OCI-LY7 (cell line): ENCODE data around the gene NSG1. TPM values are rescaled to one million over a fixed set of nuclear protein-coding genes. Genes with fewer than 3 reads are reported as not detected.

ENCODE experiments used
- BruUV-seq: library from RNA; stranded (reverse); fragments of 400-500 nt; replicated peaks from 2 replicates; lab custom pipeline; 2021; lab: Mats Ljungman, UMichigan
- CTCF ChIA-PET: fragments of 300-600 bp; sonication (Branson Sonifier 250); formaldehyde crosslinking; loops from one replicate; lab custom pipeline; 2022; ENCODE audit warnings: antibody characterized with exemption; ENCODE audit not compliant: unreplicated experiment; lab: Charles Lee
- POLR2A ChIA-PET: fragments of 300-600 bp; sonication (Branson Sonifier 250); formaldehyde crosslinking; loops from one replicate; lab custom pipeline; 2022; ENCODE audit warnings: antibody characterized with exemption; lab: Charles Lee
- DNase-seq: peaks from one replicate; pipeline ENCODE4 v3.0.0-alpha.2; 2015; ENCODE audit warnings: low spot score
- H2AFZ ChIP-seq: fragments of 200-600 bp; sonication (generic), shearing (Covaris generic); 2 replicates; pipeline ENCODE4 v1.6.1; 2014; ENCODE audit warnings: mild to moderate bottlenecking, antibody characterized with exemption, low read length, moderate library complexity
- H3K27ac ChIP-seq: fragments of 200-600 bp; sonication (generic); 2 replicates; pipeline ENCODE4 v1.5.1; 2014; ENCODE audit warnings: mixed run types, low read depth, mild to moderate bottlenecking, moderate library complexity, low read length, inconsistent platforms; ENCODE audit not compliant: poor library complexity, severe bottlenecking
- H3K36me3 ChIP-seq: fragments of 200-600 bp; sonication (generic); 2 replicates; pipeline ENCODE4 v1.6.1; 2014; ENCODE audit warnings: mild to moderate bottlenecking, antibody characterized with exemption, low read length, moderate library complexity, mixed read lengths; ENCODE audit not compliant: insufficient read depth
- H3K4me1 ChIP-seq: fragments of 200-600 bp; sonication (generic); 2 replicates; pipeline ENCODE4 v1.5.1; 2014; ENCODE audit warnings: mild to moderate bottlenecking, low read length; ENCODE audit not compliant: insufficient read depth, poor library complexity, severe bottlenecking
- H3K4me2 ChIP-seq: fragments of 200-600 bp; sonication (generic); 2 replicates; pipeline ENCODE4 v1.6.1; 2014; ENCODE audit warnings: mild to moderate bottlenecking, low read length
- H3K4me3 ChIP-seq: fragments of 200-600 bp; sonication (generic); 2 replicates; pipeline ENCODE4 v1.5.1; 2014; ENCODE audit warnings: mild to moderate bottlenecking, low read depth, low read length; ENCODE audit not compliant: poor library complexity, severe bottlenecking
- H3K79me2 ChIP-seq: fragments of 200-600 bp; sonication (generic); 2 replicates; pipeline ENCODE4 v1.6.1; 2016; ENCODE audit warnings: low read depth, mild to moderate bottlenecking, low read length, moderate library complexity, mixed read lengths; ENCODE audit not compliant: insufficient read depth
- H3K9me2 ChIP-seq: fragments of 200-600 bp; sonication (generic); 2 replicates; pipeline ENCODE4 v1.6.1; 2016; ENCODE audit warnings: mild to moderate bottlenecking, low read length, mixed read lengths; ENCODE audit not compliant: insufficient read depth
- H3K9me3 ChIP-seq: fragments of 200-600 bp; sonication (generic); 2 replicates; pipeline ENCODE4 v1.6.1; 2014; ENCODE audit warnings: mild to moderate bottlenecking, mixed run types, low read length, mixed read lengths
- H4K20me1 ChIP-seq: fragments of 200-600 bp; sonication (generic); 2 replicates; pipeline ENCODE4 v1.6.1; 2014; ENCODE audit warnings: mild to moderate bottlenecking, antibody characterized with exemption, low read length, moderate library complexity, mixed read lengths; ENCODE audit not compliant: insufficient read depth
- EZH2phosphoT487 ChIP-seq: fragments of 200-600 bp; sonication (generic); IDR thresholded peaks from 2 replicates; pipeline ENCODE4 v1.6.1; 2018; ENCODE audit warnings: low read depth, borderline replicate concordance, mild to moderate bottlenecking, mixed run types, antibody characterized with exemption, low read length, moderate library complexity, mixed read lengths
- intact Hi-C: fragments of 100-400 bp; cut with micrococcal nuclease; formaldehyde crosslinking; loops from one replicate; pipeline ENCODE4 v1.10.0; 2022; ENCODE audit not compliant: unreplicated experiment
- total RNA-seq, 2 experiments: library from RNA; depleted of rRNA in 1 of 2; stranded (reverse); fragments of >200 nt in 1 of 2; shearing (Covaris generic) in 1 of 2; gene quantifications; 2 replicates each; pipeline ENCODE4 v1.2.3, GENCODE V29; 2014 to 2022
- TF ChIP-seq, protein P1 (sequence below): fragments of 200-600 bp; sonication (generic); conservative IDR thresholded peaks from 2 replicates; pipeline ENCODE4 v1.5.1; 2014; ENCODE audit warnings: mild to moderate bottlenecking, antibody characterized with exemption, low read length, moderate library complexity, mixed read lengths

NSG1 gene
- total RNA-seq, 2 experiments from 2014 or later, result 35.5 to 38.8 TPM

DNA sequence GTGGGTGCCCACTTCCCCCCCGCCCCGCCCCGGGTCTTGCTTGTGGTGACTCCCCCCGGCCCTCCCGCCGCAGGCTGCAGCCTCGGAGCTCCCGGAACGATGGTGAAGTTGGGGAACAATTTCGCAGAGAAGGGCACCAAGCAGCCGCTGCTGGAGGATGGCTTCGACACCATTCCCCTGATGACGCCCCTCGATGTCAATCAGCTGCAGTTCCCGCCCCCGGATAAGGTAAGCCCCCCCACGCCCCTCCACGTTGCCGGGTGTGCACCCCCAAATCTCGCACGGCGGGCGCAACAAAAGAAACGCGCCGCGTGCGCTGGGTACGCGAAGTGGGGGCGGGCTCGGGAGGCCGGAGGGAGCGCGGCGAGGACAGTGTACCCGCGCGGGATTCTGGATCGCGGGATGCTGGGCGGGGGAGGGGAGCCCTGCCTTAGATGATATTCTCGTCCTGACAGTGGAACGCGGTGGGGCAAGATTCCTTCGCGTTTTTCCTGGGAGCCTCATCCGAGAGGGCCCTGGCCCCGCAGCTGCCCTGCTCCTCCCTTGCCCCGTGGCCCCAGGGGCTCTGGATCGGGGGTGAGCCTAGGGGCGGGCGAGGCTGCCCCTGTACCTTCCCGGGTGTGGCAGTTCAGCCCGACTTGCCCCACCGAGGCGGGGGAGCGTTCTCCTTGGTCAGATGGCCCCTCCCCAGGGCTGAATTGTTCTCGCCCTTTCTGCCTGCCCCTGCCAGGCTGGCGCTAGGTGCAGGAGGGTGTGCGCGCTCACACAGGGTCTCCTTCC is 819 bp downstream of the NSG1 start:
- no peaks in the 10 kb centered on the region for H3K79me2 ChIP-seq
- TF ChIP-seq, protein P1, sequence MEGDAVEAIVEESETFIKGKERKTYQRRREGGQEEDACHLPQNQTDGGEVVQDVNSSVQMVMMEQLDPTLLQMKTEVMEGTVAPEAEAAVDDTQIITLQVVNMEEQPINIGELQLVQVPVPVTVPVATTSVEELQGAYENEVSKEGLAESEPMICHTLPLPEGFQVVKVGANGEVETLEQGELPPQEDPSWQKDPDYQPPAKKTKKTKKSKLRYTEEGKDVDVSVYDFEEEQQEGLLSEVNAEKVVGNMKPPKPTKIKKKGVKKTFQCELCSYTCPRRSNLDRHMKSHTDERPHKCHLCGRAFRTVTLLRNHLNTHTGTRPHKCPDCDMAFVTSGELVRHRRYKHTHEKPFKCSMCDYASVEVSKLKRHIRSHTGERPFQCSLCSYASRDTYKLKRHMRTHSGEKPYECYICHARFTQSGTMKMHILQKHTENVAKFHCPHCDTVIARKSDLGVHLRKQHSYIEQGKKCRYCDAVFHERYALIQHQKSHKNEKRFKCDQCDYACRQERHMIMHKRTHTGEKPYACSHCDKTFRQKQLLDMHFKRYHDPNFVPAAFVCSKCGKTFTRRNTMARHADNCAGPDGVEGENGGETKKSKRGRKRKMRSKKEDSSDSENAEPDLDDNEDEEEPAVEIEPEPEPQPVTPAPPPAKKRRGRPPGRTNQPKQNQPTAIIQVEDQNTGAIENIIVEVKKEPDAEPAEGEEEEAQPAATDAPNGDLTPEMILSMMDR, result no peak
- TF ChIP-seq EZH2phosphoT487, result no peak
- peaks cover 34% of the 10 kb centered on the region for H3K4me1 ChIP-seq
- BruUV-seq, result no TSS peak
- ChIA-PET POLR2A (interaction anchor here (0.7 to 1.4 kb wide), 4 partner anchors 10 to 104 kb away, joined by 3 to 4 read pairs (median 3); no protein-coding TSS in a partner anchor), CTCF (no interaction called here)
- H3K4me3 ChIP-seq, result peak overlapping the region; percentile 79
- peak overlapping the region; percentile 65 for H2AFZ ChIP-seq
- H3K27ac ChIP-seq, result peak overlapping the region; percentile 54
- H3K9me3 ChIP-seq, result no peaks in the 10 kb centered on the region
- no peaks in the 10 kb centered on the region for H4K20me1 ChIP-seq
- no peaks in the 10 kb centered on the region for H3K9me2 ChIP-seq
- intact Hi-C loops, result loop anchor here (2.0 kb wide), 1 partner anchor 43 kb away; no protein-coding TSS in a partner anchor
- peaks cover 9% of the 10 kb centered on the region; the same call in 1 of the 2 replicates for H3K36me3 ChIP-seq
- peak overlapping the region; percentile 72 for H3K4me2 ChIP-seq
- DNase-seq, result peak; percentile 32

DNA sequence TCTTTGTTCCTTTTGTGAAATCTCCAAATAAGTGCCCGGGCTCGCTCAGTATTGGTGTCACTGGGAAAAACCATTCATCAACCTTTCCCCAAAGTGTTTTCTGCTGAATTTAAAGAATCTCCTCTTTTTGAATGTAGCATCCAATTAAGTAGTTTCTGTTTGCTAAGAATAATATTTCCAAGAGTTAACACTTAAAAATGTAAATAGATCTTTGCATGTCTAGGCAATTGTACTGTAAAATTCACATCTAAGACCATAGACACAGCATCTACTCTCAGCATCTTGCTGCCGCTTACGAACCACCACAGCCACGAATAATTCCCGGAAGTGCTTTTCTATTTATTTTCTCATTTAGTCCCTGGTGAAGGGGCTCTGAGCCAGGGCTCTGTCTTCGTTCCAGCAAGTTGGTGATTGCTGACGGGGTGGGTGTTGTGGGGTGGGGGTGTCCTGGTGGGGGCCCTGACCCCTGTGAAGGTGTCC is 1.4 kb downstream of the NSG1 start:
- Histone ChIP-seq H3K9me2 (no peaks in the 10 kb centered on the region), H3K9me3 (no peaks in the 10 kb centered on the region), H3K79me2 (no peaks in the 10 kb centered on the region), H3K4me3 (peak overlapping the region; percentile 79), H3K4me1 (peaks cover 28% of the 10 kb centered on the region), H2AFZ (peak overlapping the region; percentile 65), H3K4me2 (peak overlapping the region; percentile 72), H3K36me3 (peaks cover 9% of the 10 kb centered on the region; the same call in 1 of the 2 replicates), H4K20me1 (no peaks in the 10 kb centered on the region), H3K27ac (peak overlapping the region; percentile 54)
- no TSS peak for BruUV-seq
- TF ChIP-seq, protein P1, result no peak
- TF ChIP-seq EZH2phosphoT487, result no peak
- ChIA-PET POLR2A (no interaction called here), CTCF (no interaction called here)
- peak; percentile 33 for DNase-seq
- intact Hi-C loops, result no loop called here
